NCI-H1694 treated with DMSO at 0.1 percent for 48 hours (cell line): ENCODE measurements around the gene ATRNL1.

Source experiments
- DNase-seq: peaks from one replicate; lab custom pipeline; 2025; lab: John Stamatoyannopoulos, UW

ATRNL1 gene

GRCh38 chr10:115985786-115986185 is 892.6 kb downstream of the ATRNL1 start:
- no peak for DNase-seq

- no peak for DNase-seq
These were observed 895.2 kb downstream of the ATRNL1 start for GRCh38 chr10:115988380-115988779.

GRCh38 chr10:115989621-115990020 is 896.5 kb downstream of the ATRNL1 start:
- DNase-seq, result no peak

- no peak for DNase-seq
These were observed 899.2 kb downstream of the ATRNL1 start for GRCh38 chr10:115992236-115992986.

- no peak for DNase-seq
These were observed 902.9 kb downstream of the ATRNL1 start for GRCh38 chr10:115996031-115996430.

- no peak for DNase-seq
These were observed 905.1 kb downstream of the ATRNL1 start for GRCh38 chr10:115998301-115998700.
